Measurements from ENCODE around the gene GNAL. TPM values are rescaled to one million over a fixed set of nuclear protein-coding genes. Genes with fewer than 3 reads are reported as not detected.

GNAL gene
- total RNA-seq, 1 donor from 2014 or later, result 5.9 TPM

DNA sequence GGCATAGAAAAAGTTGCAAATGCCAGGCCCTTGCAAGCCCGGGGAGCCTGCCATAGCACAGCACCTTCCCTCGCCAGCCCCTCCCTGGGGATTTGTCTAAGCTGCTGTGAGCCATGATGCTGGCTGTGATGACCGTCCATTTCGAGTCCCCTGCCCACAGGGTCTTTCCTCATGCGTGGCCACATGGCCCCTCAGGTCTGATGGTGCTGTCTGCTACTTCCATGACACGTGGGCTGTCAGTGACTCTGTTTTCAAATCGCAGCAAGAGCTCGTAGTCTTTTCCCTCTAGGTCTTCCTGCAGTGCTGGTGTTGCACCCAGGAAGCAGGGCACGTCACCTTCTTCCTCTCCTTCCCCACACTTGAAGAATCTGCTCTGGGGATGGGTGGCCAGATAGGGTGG lies 15.5 kb upstream of the GNAL start:
- Histone ChIP-seq H3K27me3 (no peaks in the 10 kb centered on the region), H3K4me3 (no peak overlapping the region), H3K36me3 (no peaks in the 10 kb centered on the region), H3K27ac (no peak overlapping the region), H3K9me3 (no peaks in the 10 kb centered on the region), H3K4me1 (no peaks in the 10 kb centered on the region)
- intact Hi-C loops (cut with DNase I), result no loop called here
- no peak for DNase-seq (ENCODE audit: low spot score in 2 of 2)
- TF ChIP-seq, protein P1, sequence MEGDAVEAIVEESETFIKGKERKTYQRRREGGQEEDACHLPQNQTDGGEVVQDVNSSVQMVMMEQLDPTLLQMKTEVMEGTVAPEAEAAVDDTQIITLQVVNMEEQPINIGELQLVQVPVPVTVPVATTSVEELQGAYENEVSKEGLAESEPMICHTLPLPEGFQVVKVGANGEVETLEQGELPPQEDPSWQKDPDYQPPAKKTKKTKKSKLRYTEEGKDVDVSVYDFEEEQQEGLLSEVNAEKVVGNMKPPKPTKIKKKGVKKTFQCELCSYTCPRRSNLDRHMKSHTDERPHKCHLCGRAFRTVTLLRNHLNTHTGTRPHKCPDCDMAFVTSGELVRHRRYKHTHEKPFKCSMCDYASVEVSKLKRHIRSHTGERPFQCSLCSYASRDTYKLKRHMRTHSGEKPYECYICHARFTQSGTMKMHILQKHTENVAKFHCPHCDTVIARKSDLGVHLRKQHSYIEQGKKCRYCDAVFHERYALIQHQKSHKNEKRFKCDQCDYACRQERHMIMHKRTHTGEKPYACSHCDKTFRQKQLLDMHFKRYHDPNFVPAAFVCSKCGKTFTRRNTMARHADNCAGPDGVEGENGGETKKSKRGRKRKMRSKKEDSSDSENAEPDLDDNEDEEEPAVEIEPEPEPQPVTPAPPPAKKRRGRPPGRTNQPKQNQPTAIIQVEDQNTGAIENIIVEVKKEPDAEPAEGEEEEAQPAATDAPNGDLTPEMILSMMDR (IDR thresholded peaks at IDR 0.05), result no peak

DNA sequence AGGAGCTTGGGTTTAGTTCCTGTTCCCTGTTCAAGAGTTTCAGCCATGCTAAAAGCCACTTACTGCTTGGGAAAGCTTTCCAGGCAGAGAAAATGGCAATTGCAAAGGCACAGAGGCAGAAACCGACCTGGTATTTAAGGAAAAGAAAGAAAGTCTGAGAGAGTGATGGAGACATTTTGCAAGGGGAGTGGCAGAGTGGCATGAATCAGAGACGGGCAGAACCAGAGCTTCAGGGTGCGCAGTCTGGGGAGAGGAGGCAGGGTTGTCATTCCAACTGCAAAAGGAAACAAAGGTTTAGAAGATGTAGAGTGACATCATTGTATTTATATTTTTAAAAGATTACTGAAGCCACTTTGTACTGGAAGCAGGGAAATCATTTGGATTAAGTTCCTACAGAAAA lies 14.9 kb upstream of the GNAL start:
- Histone ChIP-seq H3K9me3 (no peaks in the 10 kb centered on the region), H3K36me3 (no peaks in the 10 kb centered on the region), H3K27ac (no peak overlapping the region), H3K4me3 (no peak overlapping the region), H3K27me3 (no peaks in the 10 kb centered on the region), H3K4me1 (no peaks in the 10 kb centered on the region)
- TF ChIP-seq, protein P1 (IDR thresholded peaks at IDR 0.05), result no peak
- intact Hi-C loops (cut with DNase I), result no loop called here
- no peak for DNase-seq (ENCODE audit: low spot score in 2 of 2)

DNA sequence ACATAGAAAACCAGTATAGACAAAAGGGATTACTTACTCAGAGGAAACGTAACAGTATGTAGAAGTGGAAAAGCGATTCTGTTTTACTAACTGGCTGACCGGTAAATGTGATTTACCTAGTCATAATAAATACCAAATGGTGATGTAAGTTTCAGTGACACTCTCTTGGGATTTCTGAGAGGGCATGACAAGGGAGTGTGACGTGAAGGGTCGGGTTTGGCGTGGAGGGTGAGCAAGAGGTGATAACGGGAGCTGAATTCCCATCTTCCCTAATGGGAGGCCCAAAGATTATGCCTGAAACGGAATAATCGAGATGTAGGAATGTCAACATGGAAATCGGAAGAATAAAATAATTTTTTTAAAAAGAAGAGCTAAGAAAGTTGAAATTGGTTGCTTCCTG lies 12.7 kb upstream of the GNAL start:
- H3K9me3 ChIP-seq, result no peaks in the 10 kb centered on the region
- H3K27me3 ChIP-seq, result no peaks in the 10 kb centered on the region
- TF ChIP-seq, protein P1 (IDR thresholded peaks at IDR 0.05), result no peak
- DNase-seq (ENCODE audit: low spot score in 2 of 2), result peak in 1 of 2 donors; percentile 7
- H3K27ac ChIP-seq, result no peak overlapping the region
- H3K36me3 ChIP-seq, result no peaks in the 10 kb centered on the region
- no peaks in the 10 kb centered on the region for H3K4me1 ChIP-seq
- intact Hi-C loops (cut with DNase I), result no loop called here
- no peak overlapping the region for H3K4me3 ChIP-seq

DNA sequence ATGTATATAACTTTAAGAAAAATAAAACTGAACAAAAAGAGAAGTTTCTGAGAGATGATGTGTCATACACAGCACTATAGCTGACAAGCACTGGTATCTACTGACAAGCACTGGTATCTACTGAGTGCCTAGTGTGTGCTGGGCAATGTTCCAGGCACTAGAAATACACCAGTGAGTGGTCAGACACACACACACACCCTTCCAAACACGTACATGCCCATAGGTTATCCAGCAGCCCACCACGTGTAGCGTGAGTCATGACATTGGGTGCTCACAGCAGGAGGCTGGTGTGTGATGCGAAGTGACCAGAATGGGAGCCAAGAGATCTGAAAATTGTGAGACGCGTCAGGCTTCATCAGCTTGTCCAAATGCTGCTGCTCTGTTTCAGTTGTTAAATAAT lies 12.2 kb upstream of the GNAL start:
- TF ChIP-seq, protein P1 (IDR thresholded peaks at IDR 0.05), result no peak
- H3K4me1 ChIP-seq, result no peaks in the 10 kb centered on the region
- DNase-seq (ENCODE audit: low spot score in 2 of 2), result peak in 1 of 2 donors; percentile 8
- no peaks in the 10 kb centered on the region for H3K27me3 ChIP-seq
- H3K4me3 ChIP-seq, result no peak overlapping the region
- H3K36me3 ChIP-seq, result no peaks in the 10 kb centered on the region
- no peak overlapping the region for H3K27ac ChIP-seq
- intact Hi-C loops (cut with DNase I), result no loop called here
- H3K9me3 ChIP-seq, result no peaks in the 10 kb centered on the region

DNA sequence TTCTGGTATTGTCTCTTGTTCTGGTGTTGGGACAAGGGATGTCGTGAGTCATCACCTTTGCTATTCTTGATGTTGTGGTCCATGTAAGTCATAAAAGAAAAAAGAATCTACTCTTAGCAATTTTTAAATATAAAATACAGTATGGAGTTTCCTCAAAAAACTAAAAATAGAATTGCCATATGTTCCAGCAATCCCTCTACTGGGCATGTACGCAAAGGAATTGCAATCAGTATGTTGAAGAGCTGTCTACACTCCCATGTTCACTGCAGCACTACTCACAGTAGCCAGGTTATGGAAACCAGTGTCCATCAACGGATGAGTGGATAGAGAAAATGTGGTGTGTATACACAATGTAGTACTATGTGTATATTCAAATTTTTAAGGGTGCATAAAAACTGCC lies 10.9 kb upstream of the GNAL start:
- H3K4me1 ChIP-seq, result no peaks in the 10 kb centered on the region
- intact Hi-C loops (cut with DNase I), result no loop called here
- no peak overlapping the region for H3K4me3 ChIP-seq
- TF ChIP-seq, protein P1 (IDR thresholded peaks at IDR 0.05), result no peak
- H3K9me3 ChIP-seq, result no peaks in the 10 kb centered on the region
- DNase-seq (ENCODE audit: low spot score in 2 of 2), result peak in 1 of 2 donors; percentile 7
- no peaks in the 10 kb centered on the region for H3K27me3 ChIP-seq
- H3K27ac ChIP-seq, result no peak overlapping the region
- H3K36me3 ChIP-seq, result no peaks in the 10 kb centered on the region

Measured in ascending aorta (tissue), 2 donors.